GM18520 (cell line): ENCODE results near the gene MICALL1.

ENCODE experiments used
- ATAC-seq: cut with Tn5 transposase; IDR thresholded peaks from one replicate; pipeline ENCODE4 v1.9.1; 2021; ENCODE audit not compliant: unreplicated experiment

MICALL1 gene

DNA sequence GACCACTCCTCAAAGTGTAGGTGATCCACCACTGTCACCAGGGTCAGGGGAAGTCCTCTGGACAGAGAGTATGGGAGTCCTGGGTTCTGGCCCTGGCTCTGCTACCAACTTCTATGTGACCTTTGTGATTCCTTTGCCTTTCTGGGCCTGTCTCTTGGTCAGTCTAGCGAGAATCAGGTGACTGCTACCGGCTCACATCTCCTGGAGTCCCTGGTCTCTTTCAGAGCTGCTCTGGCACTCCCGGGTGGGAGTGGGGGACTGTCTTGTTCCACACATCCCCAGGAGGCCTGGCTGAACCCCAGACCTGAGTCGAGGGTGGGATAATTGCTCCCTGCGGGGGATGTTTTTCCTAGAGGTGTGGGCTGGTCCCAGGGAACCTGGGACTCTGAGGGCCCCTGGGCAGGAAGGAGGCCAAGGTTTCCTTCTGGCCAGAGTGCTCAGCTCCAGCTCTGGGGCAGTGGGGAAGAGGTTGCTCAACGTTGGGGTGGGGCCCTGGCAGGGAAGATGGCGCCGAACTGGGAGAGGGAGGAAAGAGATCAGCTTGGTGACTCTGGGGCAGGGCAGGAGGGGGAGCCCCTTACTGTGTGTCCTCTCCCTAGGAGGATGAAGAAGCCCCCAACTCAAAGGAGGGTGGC is 76.2 kb downstream of the MICALL1 start:
- ATAC-seq, result no peak

GRCh38 chr22:37982938-37983859 is 77.1 kb downstream of the MICALL1 start:
- no peak for ATAC-seq

DNA sequence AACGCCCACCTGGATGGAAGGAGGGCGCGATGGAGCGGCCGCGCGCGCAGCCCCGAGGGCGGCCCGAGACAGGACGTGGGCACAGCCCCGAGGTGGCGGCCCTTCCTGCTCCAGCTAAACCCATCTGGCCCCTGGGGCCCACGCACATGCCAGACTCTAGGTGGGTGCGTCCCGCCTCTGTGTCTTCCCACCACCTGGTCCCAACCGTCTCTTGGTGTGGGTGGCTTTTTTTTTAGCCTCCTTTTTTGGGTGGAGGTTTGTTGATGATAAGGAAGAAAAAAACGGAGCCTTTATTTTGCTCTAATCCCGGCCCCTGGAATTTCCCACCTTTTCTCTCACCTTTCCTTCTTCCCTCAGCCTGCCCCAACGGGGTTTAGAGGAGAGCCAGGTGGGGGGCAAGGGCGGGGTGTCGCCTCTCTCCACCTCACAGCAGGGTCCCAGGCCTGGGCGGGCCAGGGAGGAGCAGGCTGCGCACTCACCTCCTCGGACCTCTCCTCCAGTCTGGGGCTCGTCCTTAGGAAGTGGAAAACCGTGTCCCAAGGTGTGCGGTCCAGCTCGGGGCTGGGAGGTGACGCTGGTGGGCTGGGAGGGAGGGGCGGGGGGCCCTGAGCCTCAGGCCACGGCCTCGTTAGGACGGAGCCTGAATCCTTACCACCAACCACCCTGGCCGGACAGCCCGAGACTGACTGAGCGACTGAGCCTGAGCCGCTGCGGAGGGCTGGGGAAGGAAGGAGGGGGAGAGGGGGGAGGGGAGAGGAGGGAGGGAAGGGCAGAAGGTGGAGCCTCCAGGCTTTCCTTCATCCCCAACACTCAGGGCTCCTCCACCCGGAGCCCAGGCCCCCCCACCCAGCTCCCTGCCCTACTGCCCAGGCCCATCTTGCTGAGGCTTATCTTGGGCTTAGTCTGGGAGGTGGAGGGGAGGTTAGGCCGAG is 78.0 kb downstream of the MICALL1 start, which contains the start of gene SOX10:
Gene SOX10, minus strand, starts transcription at position 696 of the 932 bp plus-strand sequence. CDS start 771 bp downstream, outside the sequence.
- ATAC-seq, result no peak

GRCh38 chr22:37985050-37985585 is 79.0 kb downstream of the MICALL1 start:
- no peak for ATAC-seq

- no peak for ATAC-seq
Measured at GRCh38 chr22:37985751-37986281, 79.7 kb downstream of the MICALL1 start.

DNA sequence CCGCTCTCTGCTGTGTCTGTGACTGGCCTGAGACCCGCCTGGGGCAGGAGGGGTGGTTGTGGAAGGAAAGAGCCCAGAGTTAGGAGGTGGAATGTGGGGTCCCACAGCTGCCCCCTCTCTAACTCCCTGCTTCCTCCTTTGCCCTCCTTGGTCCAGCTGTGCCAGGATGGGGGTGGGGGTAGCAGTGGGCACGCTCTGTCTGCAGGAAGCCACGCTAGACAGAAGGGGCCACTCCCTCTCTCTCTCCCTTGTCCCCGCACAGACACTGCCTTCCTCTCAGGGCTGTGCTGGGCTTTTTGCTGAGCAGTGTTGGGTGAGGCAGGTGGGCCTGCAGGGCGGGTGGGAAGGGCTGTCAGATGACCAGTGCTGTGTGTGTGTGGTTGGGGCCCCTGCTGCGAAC is 80.3 kb downstream of the MICALL1 start:
- ATAC-seq, result no peak

DNA sequence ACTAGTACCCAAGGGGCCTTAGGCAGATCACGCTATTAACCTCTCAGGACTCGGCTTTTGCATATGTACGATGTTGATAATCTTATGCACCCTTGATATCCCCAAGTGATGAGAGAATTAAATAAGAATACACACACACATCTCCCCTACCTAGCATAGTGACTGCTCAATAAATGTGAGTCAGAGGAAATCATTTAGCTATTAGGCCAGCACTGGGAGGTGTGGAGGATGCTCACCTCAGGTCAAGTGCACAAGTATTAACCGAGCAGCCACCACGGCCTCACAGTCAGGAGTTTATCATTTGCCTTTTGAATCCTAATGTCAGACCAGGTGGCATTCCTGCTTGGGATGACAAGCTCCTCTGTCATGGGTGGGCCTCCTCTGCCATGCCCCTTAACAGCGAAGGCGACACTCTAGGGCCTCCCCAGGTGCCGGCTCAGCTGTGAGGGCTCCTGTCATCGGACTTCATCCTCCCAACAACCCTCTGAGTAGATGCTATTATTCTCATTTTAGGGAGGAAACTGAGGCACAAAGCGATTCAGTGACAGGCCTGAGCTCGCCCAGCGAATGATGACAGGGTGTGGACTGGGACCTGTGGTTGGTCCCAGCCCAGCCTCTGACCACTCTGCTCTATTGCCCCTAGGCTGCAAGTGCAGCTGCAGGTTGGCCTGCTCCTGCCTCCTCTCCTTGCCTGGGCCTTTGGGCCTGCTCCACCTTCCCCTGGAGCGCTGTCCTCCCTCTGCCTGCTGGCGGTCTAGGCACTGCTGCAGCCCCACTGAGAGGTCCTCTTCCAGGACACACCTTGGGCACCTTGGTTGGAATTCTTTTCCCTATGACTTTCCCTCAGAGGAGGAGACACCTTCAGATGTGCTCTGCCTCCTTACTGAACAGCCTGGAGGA is 83.3 kb downstream of the MICALL1 start:
- ATAC-seq, result no peak

- no peak for ATAC-seq
Measured at GRCh38 chr22:37990301-37990700, 84.2 kb downstream of the MICALL1 start.

DNA sequence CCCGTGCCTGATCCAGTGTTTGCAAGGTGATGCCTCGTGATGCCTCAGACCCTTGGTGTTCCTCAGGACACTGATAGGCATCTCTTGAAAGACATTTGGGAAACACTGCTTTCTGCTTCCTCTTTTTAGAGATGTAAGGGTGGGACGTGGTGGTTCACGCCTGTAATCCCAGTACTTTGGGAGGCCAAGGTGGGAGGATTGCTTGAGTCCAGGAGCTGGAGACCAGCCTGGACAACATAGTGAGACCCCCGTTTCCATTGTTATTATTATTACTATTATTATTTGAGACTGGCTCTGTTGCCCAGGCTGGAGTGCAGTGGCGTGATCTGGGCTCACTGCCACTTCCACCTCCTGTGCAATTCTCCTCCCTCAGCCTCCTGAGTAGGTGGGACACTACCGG is 84.8 kb downstream of the MICALL1 start:
- no peak for ATAC-seq

DNA sequence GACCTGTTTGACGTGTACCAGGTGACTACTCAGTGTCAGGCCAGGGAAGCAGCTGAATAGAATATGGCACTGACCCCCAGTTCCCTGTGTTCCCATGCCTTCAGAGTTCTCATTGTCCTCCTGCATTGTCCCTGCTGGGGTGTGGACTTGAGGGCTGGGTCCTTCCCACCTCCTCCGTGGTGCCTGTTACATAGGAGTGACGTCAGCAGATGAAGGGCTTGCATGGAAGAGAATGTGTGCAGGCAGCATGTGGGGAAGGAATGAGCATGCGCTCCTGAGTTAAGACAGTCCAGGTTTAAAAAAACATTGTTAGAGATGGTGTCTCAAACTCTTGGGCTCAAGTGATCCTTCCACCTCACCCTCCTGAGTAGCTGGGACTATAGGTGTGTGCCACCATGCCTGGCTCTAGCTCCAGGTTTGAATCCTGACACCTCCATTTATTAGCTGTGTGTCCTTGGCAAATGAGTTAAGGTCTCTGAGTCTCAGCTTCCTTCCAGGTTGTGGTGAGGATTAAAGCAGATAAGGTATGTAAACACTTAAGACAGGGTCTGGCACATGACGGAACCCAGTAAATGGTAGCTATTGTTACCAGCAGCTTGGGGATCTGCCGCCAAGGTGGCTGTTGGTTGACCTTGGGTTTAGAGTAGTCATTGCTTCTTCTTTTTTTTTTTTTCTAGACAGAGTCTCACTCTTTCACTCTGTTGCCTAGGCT is 85.8 kb downstream of the MICALL1 start:
- no peak for ATAC-seq
